HG03175 (cell line): ENCODE measurements around the gene FERMT3.
"Not testable (repeated sequence)": the region's sequence is repeated elsewhere in the genome, so short reads cannot be mapped to it uniquely, and the experiment has no call there.

Experiments used
- ATAC-seq: cut with Tn5 transposase; IDR thresholded peaks from one replicate; pipeline ENCODE4 v1.9.1; 2021; ENCODE audit warnings: mild to moderate bottlenecking, moderate library complexity; ENCODE audit not compliant: unreplicated experiment

The FERMT3 gene

GRCh38 chr11:64206457-64207255 is at the start of gene FERMT3:
TSS of gene FERMT3 (plus strand) at chr11:64206721. CDS start at chr11:64207365, 644 bp downstream.
- peak; percentile 31 for ATAC-seq

- ATAC-seq = no peak
Measured at GRCh38 chr11:64157631-64158394, 48.7 kb upstream of the FERMT3 start.

GRCh38 chr11:64161037-64161436 is 45.5 kb upstream of the FERMT3 start:
- no peak for ATAC-seq

GRCh38 chr11:64162769-64163168 is 43.8 kb upstream of the FERMT3 start:
- ATAC-seq = not testable (repeated sequence)

GRCh38 chr11:64163951-64164350 is 42.6 kb upstream of the FERMT3 start:
- ATAC-seq = no peak

GRCh38 chr11:64164392-64165312 is 41.9 kb upstream of the FERMT3 start:
- ATAC-seq = no peak

- ATAC-seq = no peak
Measured at GRCh38 chr11:64165481-64165841, 41.1 kb upstream of the FERMT3 start.

GRCh38 chr11:64165842-64166635 is 40.5 kb upstream of the FERMT3 start, which contains the start of gene MACROD1:
TSS of gene MACROD1 (minus strand) at chr11:64166113. CDS start at chr11:64165994, 119 bp downstream.
- peak; percentile 86 for ATAC-seq

- ATAC-seq = no peak
Measured at GRCh38 chr11:64170419-64170818, 36.1 kb upstream of the FERMT3 start.

GRCh38 chr11:64173616-64174355 is 32.7 kb upstream of the FERMT3 start:
- ATAC-seq = no peak

GRCh38 chr11:64176751-64177150 is 29.8 kb upstream of the FERMT3 start:
- ATAC-seq = no peak

- no peak for ATAC-seq
Measured at GRCh38 chr11:64178203-64178602, 28.3 kb upstream of the FERMT3 start.

- no peak for ATAC-seq
Measured at GRCh38 chr11:64178951-64179639, 27.4 kb upstream of the FERMT3 start.

GRCh38 chr11:64180891-64181290 is 25.6 kb upstream of the FERMT3 start:
- no peak for ATAC-seq

GRCh38 chr11:64181506-64182411 is 24.8 kb upstream of the FERMT3 start:
- ATAC-seq = no peak

GRCh38 chr11:64183890-64184289 is 22.6 kb upstream of the FERMT3 start:
- no peak for ATAC-seq

GRCh38 chr11:64185175-64185692 is 21.3 kb upstream of the FERMT3 start:
- peak; percentile 19 for ATAC-seq
